Fibroblast of lung (primary cell): Measurements from ENCODE around the gene C4orf17.

ENCODE experiments used
- CTCF ChIP-seq, 2 donors: IDR thresholded peaks in 1 of 2; conservative IDR thresholded peaks in 1 of 2; 1 replicate in 1 of 2; 2 replicates in 1 of 2; pipeline ENCODE4 v1.5.1; 2011 to 2012; ENCODE audit warnings: low read length in 2 of 2, control low read depth in 1 of 2, inconsistent platforms in 1 of 2, low read depth in 1 of 2, mild to moderate bottlenecking in 1 of 2
- EZH2 ChIP-seq: IDR thresholded peaks from 2 replicates; pipeline ENCODE4 v1.5.1; 2012; ENCODE audit warnings: low read length, control low read depth, mild to moderate bottlenecking; ENCODE audit errors: missing control alignments

GRCh38 chr4:99506781-99507180 is 4.0 kb upstream of the C4orf17 start:
- TF ChIP-seq CTCF (conservative IDR thresholded peaks at IDR 0.05 in 1 of 2, IDR thresholded peaks at IDR 0.05 in 1 of 2; ENCODE audit: low read depth in 1 of 2, low read length in 2 of 2): no peak
- no peak for TF ChIP-seq EZH2
